ACC112 (cell line): ENCODE data around the gene CABP2.
"Not testable (repeated sequence)": the region's sequence is repeated elsewhere in the genome, so short reads cannot be mapped to it uniquely, and the experiment has no call there.

ENCODE experiments used
- H2AFZ ChIP-seq: fragments of 200-600 bp; sonication (generic); one replicate; pipeline ENCODE4 v1.6.0; 2017; ENCODE audit warnings: antibody characterized with exemption, low read length; ENCODE audit not compliant: unreplicated experiment
- H3K27ac ChIP-seq: fragments of 200-600 bp; sonication (generic); 2 replicates; pipeline ENCODE4 v1.5.1; 2014; ENCODE audit warnings: low read depth, mild to moderate bottlenecking, antibody characterized with exemption, low read length, moderate library complexity
- H3K27me3 ChIP-seq: fragments of 200-600 bp; sonication (generic); 2 replicates; pipeline ENCODE4 v1.6.1; 2014; ENCODE audit warnings: mild to moderate bottlenecking, antibody characterized with exemption, low read length, moderate library complexity, mixed read lengths; ENCODE audit not compliant: insufficient read depth
- H3K36me3 ChIP-seq: fragments of 200-600 bp; sonication (generic); 2 replicates; pipeline ENCODE4 v1.6.1; 2016; ENCODE audit warnings: mild to moderate bottlenecking, antibody characterized with exemption, low read length, moderate library complexity, mixed read lengths; ENCODE audit not compliant: insufficient read depth
- H3K4me1 ChIP-seq: fragments of 200-600 bp; sonication (generic); one replicate; pipeline ENCODE4 v1.6.1; 2016; ENCODE audit warnings: low read length, mixed read lengths; ENCODE audit not compliant: insufficient read depth, unreplicated experiment, control insufficient read depth
- H3K4me3 ChIP-seq: fragments of 200-600 bp; sonication (generic); 2 replicates; pipeline ENCODE4 v1.5.1; 2014; ENCODE audit warnings: mild to moderate bottlenecking, low read depth, low read length
- H3K79me2 ChIP-seq: fragments of 200-600 bp; sonication (generic); one replicate; pipeline ENCODE4 v1.6.0; 2016; ENCODE audit warnings: low read length; ENCODE audit not compliant: control insufficient read depth, unreplicated experiment, insufficient read depth

The CABP2 gene

DNA sequence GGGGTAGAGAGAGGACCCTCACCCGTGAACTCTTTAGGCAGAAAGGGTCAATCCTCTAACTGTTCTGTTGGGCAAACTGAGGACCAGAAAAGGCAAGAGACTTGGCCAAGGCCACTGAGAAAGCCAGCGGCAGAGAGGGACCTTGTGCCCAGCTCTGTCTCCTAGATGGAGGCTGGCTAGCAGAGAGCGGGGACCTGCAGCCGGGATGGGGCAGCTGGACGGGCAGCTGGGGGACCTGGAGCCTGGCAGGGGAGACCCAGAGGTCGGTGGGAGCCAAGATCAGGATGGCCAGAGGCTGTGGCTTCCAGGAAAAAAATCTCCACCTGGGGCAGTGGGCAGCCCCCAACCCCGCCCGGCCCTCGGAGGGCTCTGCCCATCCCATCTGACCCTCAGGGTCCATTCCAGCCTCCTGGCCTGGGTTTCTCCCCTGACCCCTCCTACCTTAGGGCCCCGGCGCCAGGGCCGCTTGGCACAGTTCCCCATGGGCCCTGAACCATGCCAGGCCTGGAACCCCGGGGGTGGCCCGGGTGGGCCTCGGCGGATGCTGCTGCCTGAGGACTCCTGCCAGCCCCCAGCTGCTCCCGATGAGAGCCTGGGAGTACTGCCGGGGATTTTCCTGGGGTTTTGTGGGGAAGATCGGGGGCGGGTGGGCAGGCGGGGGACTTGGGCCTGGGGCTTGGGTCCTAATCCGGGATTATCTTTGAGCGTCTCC, at the start of gene CABP2:
TSS of gene CABP2 (minus strand) at position 603 of the 712 bp plus-strand sequence. CDS start at position 483, 120 bp downstream.
- no peaks in the 10 kb centered on the region for H3K79me2 ChIP-seq
- peaks cover 17% of the 10 kb centered on the region; the same call in 1 of the 2 replicates for H3K27me3 ChIP-seq
- H3K4me3 ChIP-seq: no peak within 1 kb of the TSS
- H3K36me3 ChIP-seq: no peaks in the 10 kb centered on the region
- no peak within 1 kb of the TSS for H2AFZ ChIP-seq
- no peaks in the 10 kb centered on the region for H3K4me1 ChIP-seq
- H3K27ac ChIP-seq: no peak within 1 kb of the TSS

DNA sequence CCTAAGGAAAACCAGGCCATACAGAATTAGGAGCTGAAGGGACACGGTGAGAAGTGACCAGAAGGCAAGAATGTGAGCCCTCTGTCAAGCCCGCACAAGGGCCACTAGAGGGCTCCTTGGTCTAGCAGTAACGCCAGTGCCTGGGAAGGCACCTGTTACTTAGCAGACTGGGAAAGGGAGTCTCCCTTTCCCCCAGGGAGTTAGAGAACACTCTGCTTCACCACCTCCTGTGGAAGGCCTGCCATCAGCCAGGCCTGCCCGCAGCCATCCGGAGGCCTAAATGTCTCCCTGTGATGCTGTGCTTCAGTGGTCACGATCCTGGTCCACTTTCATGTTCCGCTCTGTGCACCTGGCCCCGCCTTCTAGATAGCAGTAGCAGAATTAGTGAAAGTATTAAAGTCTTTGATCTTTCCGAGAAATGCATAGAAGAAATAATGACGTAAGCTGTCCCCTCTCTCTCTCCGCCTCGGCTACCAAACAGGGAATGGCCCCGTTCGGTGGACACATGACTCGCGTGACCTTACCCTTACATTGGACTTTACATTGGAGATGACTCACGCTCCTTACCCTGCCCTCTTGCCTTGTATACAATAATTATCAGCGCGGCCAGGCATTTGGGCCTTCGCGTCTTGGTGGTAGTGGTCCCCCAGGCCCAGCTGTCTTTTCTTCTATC, 49.6 kb upstream of the CABP2 start:
- no peak overlapping the region for H3K4me3 ChIP-seq
- no peak overlapping the region for H3K27ac ChIP-seq
- H3K79me2 ChIP-seq: no peaks in the 10 kb centered on the region
- H2AFZ ChIP-seq: no peak overlapping the region
- H3K4me1 ChIP-seq: no peaks in the 10 kb centered on the region
- H3K36me3 ChIP-seq: no peaks in the 10 kb centered on the region
- H3K27me3 ChIP-seq: peaks cover 34% of the 10 kb centered on the region

GRCh38 chr11:67572305-67572704, 49.1 kb upstream of the CABP2 start:
- H3K4me3 ChIP-seq: no peak overlapping the region
- no peak overlapping the region for H2AFZ ChIP-seq
- H3K4me1 ChIP-seq: no peaks in the 10 kb centered on the region
- H3K36me3 ChIP-seq: no peaks in the 10 kb centered on the region
- no peak overlapping the region for H3K27ac ChIP-seq
- H3K79me2 ChIP-seq: no peaks in the 10 kb centered on the region
- H3K27me3 ChIP-seq: peaks cover 34% of the 10 kb centered on the region

DNA sequence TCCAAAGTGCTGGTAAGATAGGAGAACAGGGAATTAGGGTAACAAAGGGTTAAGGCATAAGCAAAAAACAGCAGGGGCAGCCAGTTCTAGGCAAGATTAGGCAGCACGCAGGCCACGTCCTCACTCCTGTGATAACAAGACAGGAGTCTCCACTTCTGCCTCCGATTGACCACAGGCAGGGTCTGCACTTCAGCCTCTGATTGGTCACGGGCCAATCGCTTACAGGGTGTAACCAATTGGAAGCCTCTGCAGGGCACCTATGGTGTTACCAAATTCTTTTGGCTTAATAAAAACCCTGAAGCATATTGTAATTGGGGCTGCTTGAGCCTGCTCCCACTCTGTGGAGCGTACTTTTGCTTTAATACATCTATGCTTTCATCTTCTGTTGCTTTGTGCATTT, 48.2 kb upstream of the CABP2 start:
- Histone ChIP-seq H3K27me3 (peaks cover 28% of the 10 kb centered on the region), H3K4me1 (no peaks in the 10 kb centered on the region), H3K4me3 (no peak overlapping the region), H2AFZ (no peak overlapping the region), H3K36me3 (no peaks in the 10 kb centered on the region), H3K79me2 (no peaks in the 10 kb centered on the region), H3K27ac (no peak overlapping the region)

DNA sequence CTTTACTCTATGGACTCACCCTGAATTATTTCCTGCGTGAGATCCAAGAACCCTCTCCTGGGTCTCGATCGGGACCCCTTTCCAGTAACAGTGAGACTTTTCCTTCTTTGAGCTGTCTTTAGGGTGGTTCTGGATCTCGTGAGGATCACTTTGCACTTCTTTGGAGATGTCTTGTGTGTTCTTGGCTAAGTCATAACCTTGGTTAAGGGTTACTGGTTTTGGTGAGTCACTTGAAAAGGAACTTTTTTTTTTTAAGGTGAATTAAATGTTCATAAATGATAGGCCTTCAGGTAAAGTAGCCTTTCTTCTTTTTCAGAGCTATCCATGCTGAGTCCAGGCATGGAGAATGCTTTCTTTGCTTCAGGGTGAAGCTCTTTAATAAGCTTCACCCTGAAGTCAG, 41.0 kb upstream of the CABP2 start:
- Histone ChIP-seq H3K79me2 (no peaks in the 10 kb centered on the region), H3K4me1 (peaks cover 19% of the 10 kb centered on the region), H3K27me3 (no peaks in the 10 kb centered on the region), H3K36me3 (no peaks in the 10 kb centered on the region), H3K27ac (peak overlapping the region; percentile 38; the same call in 1 of the 2 replicates), H3K4me3 (peak overlapping the region; percentile 35; the same call in 1 of the 2 replicates), H2AFZ (peak overlapping the region; percentile 9)

DNA sequence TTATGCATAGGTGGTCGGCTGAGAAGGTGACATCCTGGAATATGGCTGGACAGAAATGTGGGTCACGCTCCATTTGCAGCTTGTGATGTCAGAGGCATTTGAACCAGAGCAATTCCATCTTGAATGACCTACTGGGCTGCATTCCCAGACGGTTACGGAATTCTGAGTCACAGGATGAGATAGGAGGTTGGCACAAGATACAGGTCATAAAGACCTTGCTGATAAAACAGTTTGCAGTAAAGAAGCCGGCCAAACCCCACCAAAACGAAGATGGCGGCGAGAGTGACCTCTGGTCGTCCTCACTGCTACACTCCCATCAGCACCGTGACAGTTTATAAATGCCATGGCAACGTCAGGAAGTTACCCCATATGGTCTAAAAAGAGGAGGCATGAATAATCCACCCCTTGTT, 40.5 kb upstream of the CABP2 start:
- Histone ChIP-seq H3K4me1 (peaks cover 19% of the 10 kb centered on the region), H3K27ac (peak overlapping the region; percentile 38; the same call in 1 of the 2 replicates), H3K4me3 (peak overlapping the region; percentile 35; the same call in 1 of the 2 replicates)
- not testable (repeated sequence) for H3K79me2 ChIP-seq, H2AFZ ChIP-seq, H3K27me3 ChIP-seq, H3K36me3 ChIP-seq

GRCh38 chr11:67562963-67563704, 39.9 kb upstream of the CABP2 start:
- H2AFZ ChIP-seq: no peak overlapping the region

DNA sequence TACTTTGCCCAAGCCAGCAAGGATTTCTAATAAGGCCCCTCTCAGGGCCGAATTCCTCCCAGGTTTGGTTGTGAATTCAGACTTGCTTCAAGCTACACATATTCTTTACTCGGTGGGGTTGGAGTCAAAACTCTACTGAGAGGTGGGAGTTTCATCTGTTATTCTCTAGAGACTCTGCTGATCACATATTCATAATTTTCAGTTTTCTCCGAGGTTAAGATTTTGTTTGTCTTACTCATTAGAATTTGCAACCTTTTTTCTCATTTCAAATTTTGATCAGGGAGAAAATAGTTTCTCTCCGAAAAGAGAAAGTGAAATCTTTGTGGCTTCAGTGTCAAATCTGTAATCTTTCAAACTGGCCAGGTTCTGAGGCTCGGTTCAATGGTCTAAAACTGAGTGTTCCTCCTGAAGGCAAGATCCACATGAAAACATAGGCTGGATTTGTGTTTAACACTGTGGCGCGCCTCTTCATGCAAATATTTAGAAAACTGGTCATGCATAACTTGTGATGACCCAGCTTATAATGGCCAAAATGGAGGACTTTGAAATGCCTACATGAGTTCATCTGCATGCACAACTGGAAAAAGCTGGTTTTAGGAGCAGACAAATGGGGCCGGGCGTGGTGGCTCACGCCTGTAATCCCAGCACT, 38.8 kb upstream of the CABP2 start:
- no peak overlapping the region for H3K27ac ChIP-seq
- H2AFZ ChIP-seq: peak overlapping the region; percentile 72
- H3K79me2 ChIP-seq: no peaks in the 10 kb centered on the region
- H3K4me1 ChIP-seq: peaks cover 19% of the 10 kb centered on the region
- H3K36me3 ChIP-seq: no peaks in the 10 kb centered on the region
- no peak overlapping the region for H3K4me3 ChIP-seq
- no peaks in the 10 kb centered on the region for H3K27me3 ChIP-seq

More at GRCh38 chr11:67562963-67563704, 39.9 kb upstream of the CABP2 start:
- H3K4me1 ChIP-seq: peaks cover 19% of the 10 kb centered on the region
- no peaks in the 10 kb centered on the region for H3K36me3 ChIP-seq
- no peaks in the 10 kb centered on the region for H3K79me2 ChIP-seq
- no peaks in the 10 kb centered on the region for H3K27me3 ChIP-seq
- H3K27ac ChIP-seq: no peak overlapping the region
- no peak overlapping the region for H3K4me3 ChIP-seq

- Histone ChIP-seq H3K36me3 (no peaks in the 10 kb centered on the region), H3K27ac (no peak overlapping the region), H3K79me2 (no peaks in the 10 kb centered on the region), H3K4me3 (no peak overlapping the region), H3K27me3 (no peaks in the 10 kb centered on the region), H2AFZ (no peak overlapping the region), H3K4me1 (peaks cover 5% of the 10 kb centered on the region)
Observed at GRCh38 chr11:67558084-67558772, 35.0 kb upstream of the CABP2 start.

GRCh38 chr11:67556244-67556643, 33.0 kb upstream of the CABP2 start:
- Histone ChIP-seq H3K79me2 (no peaks in the 10 kb centered on the region), H3K27ac (no peak overlapping the region), H2AFZ (no peak overlapping the region), H3K4me3 (no peak overlapping the region), H3K27me3 (no peaks in the 10 kb centered on the region; the same call in 1 of the 2 replicates), H3K36me3 (no peaks in the 10 kb centered on the region), H3K4me1 (no peaks in the 10 kb centered on the region)
